NCI-H2227 (cell line): ENCODE measurements around the gene IL22RA1.

Experiments used
- DNase-seq: peaks from one replicate; lab custom pipeline; 2025; ENCODE audit not compliant: unreplicated experiment; lab: John Stamatoyannopoulos, UW

The IL22RA1 gene

DNA sequence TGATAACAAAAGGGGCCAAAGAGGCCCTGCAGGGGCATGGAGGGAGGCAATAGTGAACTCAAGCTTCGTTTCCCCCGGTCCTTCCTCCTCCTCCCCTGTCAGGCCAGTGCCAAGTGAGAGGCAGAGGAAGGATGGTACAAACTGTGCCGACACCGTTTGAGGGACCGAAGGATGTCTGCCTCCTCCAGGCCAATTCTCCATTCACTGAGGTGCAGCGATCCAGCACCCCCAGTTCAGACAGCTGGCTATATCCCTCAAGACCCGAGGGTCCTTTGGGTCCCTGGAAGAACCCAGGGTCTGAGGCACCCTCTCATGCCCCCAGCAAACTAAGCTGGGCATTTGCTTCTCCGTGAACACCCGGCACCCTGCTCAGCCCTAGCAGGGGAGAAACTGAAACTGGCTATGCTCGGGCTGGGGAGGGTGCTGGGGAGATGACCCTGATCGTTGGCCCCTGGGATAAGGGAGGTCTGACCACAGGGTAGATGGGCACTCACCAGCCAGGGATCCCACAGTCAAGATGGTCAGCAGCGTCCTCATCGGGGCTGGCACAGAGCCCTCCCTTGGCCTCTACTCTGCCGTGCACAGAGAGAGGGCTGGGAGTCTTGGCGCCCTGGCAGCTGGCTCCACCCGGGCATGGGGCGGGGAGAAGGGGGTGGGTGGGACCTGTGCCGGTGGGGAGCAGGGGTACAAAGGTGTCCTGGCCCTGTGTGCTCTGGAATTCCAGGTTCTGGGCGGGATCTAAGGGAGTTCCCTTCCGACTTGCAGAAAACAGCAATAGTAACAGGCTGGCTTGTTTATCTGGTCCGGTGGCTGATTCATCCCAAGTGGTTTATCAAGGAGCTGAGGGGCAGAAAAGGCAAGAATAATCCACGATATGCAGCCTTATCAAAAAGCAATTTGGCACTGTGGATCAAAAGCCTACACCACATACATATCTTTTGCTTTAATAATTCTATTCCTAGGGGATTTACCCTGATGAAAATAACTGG is at the start of gene IL22RA1:
TSS of gene IL22RA1 (minus strand) at position 595 of the 989 bp plus-strand sequence. CDS start at position 537, 58 bp downstream.
- DNase-seq, result no peak

DNA sequence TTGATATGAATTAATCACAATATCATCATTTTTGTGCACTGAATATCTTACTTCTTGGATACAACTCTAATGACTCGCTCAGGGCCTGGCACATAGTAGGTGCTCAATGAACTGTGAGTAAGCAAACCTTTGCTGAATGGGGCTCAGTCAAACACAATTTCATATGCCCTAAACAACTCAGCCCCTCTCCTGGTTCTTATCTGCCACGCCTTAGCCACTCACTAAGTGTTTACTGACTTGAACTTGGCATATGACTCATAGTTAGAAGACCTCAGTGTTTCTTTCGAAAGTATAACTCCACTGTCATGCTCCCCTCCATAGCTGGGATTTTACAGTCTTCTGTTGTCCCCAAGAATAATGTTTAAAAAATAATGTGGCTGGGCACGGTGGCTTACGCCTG is 48.9 kb upstream of the IL22RA1 start:
- no peak for DNase-seq

- DNase-seq, result no peak
These were observed 48.1 kb upstream of the IL22RA1 start for GRCh38 chr1:24190983-24191461.

DNA sequence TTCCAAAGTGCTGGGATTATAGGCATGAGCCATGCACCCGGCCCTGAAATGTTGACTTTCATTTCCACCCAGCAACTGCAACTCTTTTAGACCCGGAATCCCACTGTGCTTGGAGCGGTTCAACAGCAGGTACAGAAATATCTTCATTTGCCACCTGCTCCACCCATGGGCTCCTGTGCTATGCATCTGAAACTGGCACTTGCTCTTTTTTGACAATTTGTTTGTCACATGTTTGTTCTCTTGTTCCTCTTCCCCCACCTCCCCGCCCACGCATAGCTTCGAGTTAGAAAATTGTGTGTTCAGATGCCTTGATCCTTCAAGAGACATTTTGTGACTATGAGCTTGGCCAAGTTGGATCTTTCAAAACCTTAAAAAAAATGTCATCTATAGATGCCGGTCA is 46.6 kb upstream of the IL22RA1 start:
- DNase-seq, result no peak

DNA sequence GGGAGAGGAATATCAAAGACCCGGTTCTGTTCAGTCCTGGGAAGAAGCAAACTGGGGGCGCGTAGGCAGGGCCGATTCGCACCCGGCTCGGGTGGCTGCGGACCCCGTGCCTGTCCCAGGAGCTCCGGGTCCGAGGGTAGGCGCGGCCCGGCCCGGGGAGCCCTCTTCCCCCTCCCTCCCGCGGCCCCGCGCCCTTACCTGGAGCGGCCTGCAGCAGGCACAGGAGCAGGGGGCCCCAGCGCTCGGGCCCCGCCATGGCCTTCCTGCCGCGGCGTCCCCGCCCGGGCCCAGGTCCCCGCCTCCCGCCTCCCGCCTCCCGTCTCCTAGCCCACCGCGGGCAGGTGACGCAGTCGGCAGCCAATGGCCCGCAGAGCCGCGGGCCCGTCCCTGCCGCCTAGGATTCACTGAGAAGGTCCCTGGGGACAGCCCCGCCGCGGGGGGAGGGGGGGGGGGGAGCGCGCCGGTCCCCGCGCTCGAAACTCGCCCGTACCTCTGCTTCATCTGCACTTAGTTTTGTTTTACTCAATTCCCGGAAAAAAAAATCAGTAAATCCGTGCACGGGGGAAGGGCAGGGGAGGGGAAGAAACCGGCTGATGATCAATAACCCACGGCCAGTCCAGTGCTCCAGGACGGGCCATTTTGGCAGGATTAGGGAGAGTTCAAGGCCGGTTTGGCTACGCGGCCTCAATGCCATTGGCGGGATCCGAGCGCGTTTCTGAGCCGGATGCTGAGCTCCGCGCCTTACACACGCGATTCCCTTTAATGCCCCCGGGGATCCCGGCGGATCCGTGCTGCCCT is 44.3 kb upstream of the IL22RA1 start, which contains the start of gene IFNLR1:
TSS of gene IFNLR1 (minus strand) at position 297 of the 798 bp plus-strand sequence. CDS start at position 256, 41 bp downstream.
- DNase-seq, result peak; percentile 73

DNA sequence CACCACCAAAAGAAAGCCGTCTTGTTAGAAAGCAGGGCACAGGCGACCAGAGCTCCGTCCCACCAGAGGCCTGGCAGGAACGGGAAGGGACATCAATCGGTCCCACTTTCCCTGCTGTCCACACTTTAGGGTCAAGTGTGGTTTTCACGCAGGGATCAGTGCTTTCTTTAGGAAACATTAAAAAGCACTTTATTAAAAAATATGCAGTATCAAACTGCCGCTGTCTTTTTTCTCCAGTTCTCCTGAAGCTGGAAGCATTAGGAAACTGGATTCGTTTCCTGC is 43.7 kb upstream of the IL22RA1 start:
- DNase-seq, result no peak

GRCh38 chr1:24186031-24186710 is 43.2 kb upstream of the IL22RA1 start:
- DNase-seq, result no peak

DNA sequence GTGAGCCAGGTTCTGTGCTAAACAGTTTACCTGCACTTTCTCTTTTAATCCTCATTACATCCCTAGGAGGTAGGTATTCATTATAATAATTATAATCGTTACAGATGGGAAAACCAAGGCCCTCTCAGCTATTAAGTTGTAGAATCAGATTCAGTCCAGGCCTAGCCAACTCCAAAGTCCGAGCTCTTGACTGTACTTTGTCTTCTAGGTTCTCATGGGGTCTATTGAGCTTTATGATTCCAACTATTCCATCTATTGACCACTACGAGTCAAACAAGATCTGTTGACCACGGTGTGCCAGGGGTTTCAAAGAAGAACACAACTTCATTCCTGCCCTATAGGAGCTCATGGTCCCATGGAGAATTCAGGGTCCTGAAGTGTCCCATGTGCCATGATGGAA is 42.1 kb upstream of the IL22RA1 start:
- DNase-seq, result no peak

- DNase-seq, result no peak
These were observed 39.1 kb upstream of the IL22RA1 start for GRCh38 chr1:24182061-24182460.

- no peak for DNase-seq
These were observed 38.7 kb upstream of the IL22RA1 start for GRCh38 chr1:24181619-24182018.

DNA sequence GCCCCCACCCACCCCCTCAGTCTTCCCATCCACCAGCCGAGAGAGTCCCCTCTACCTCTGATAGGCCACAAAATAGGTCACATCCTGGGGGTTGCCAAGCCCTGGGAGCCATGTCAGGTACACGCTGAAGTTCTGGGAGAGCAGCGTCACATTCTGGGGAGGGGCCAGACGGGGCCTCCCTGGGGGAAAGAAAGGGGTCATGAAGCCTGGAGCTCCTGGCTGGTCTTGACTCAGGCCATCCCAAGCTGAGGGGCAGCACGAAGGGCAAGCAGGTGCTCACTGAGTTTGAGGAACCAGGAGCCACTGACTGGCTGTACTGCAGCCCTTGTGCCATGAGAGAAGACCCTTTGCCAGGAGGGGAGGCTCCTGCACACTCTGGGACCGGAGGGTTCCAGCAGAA is 37.7 kb upstream of the IL22RA1 start:
- DNase-seq, result no peak

GRCh38 chr1:24179251-24179840 is 36.4 kb upstream of the IL22RA1 start:
- DNase-seq, result no peak

DNA sequence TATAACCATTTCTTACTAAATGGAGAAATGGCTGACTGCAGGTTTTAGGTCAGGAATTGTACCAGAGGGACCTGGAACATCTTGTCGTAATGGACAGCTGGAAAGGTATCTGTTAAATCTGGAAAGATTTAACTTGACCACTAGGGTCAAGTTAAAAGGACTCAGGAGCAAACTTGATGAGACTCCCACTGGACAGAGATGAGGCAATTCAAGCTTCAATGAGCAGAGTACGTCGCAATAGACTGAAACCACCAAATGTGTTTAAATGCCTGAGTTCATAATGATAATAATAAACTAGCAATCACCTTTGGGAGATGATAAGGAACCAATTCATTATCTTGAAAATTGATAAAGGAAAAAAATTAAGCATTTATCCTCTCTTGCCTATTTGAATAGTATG is 35.5 kb upstream of the IL22RA1 start:
- no peak for DNase-seq

DNA sequence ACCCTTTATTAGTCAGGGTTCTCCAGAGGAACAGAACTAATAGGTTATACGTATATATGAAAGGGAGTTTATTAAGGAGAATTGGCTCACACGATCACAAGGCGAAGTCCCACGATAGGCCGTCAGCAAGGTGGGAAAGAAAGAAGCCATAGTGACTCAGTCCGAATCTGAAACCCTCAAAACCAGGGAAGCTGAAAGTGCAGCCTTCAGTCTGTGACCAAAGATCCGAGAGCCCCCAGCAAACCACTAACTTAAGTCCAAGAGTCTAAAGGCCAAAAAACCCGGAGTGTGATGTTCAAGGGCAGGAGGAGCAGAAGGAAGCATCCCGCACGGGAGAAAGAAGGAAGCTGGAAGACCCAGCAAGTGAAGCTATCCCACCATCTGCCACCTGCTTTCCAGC is 34.2 kb upstream of the IL22RA1 start:
- no peak for DNase-seq

DNA sequence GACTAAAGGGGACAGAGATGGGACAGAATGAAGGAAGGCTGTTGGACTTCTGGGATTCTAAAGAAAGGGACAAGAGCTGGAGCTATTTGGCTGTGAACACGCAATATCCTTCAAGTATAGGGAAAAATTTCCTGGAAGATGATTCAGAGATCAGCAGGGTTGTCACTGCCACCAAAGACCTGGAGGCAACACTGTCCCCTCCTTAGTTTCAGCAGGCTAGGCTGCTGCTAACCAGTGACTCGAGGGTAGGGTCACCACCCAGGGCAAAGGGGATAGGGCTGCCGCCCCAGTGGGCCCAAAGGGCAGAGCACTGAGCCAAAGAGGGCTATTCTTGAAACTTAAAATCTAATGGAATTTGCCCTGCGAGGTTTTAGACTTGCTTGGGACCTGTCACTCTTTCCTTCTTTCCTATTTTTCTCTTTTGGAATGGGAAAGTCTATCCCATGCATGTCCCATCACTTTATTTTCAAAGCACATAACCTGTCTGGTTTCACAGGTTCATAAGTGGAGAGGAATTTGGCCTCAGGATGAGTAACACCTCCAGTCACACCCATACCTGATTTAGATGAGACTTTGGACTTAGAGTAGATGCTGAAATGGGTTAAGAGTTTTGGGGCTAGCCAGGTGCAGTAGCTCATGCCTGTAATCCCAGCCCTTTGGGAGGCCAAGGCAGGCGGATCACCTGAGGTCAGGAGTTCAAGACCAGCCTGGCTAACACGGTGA is 32.3 kb upstream of the IL22RA1 start:
- DNase-seq, result no peak

GRCh38 chr1:24173638-24174575 is 31.0 kb upstream of the IL22RA1 start:
- DNase-seq, result no peak

GRCh38 chr1:24172598-24172997 is 29.7 kb upstream of the IL22RA1 start:
- DNase-seq, result no peak

DNA sequence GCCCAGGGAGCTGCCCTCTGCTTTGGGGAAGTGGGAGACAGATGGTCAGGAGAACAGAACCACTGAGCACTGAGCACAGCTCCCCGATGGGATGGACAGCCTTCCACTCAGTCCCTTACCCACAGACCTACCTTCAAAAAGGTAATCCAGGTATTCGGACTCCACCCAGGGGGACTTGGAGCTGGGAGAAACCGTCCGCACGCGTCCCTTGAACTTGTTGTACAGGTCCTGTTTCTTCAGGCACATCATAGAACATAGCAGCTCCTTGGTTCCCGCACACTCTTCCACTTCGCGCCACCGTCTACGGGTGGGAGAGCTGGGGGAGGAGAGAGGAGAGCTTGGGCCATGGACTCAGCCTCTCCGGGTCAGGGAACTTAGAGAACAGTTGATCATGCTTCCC is 26.3 kb upstream of the IL22RA1 start:
- DNase-seq, result no peak

DNA sequence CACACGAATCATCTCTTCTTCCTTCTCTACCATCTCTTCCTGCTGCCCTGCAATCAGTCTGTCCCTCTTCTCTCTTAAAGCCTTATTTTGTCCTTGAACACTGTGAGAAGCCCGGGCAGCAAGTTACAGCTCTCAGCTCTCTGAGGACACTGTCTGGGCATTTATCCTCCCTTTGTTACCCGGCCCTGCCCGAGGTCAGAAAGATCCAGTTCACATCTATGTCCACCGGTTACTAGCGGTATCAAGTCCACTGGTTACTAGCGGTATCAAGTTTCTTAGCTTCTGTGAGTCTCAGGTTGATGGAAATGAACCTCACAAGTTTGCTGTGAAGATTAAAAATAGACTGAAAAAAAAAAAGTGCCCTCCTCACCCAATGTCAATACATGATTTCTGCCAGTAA is 25.3 kb upstream of the IL22RA1 start:
- no peak for DNase-seq
